BE2C (cell line): ENCODE data around the gene SUCLG1.

ENCODE experiments used
- DNase-seq: peaks from one replicate; pipeline ENCODE4 v3.0.0-alpha.2; 2020
- H3K27me3 ChIP-seq: fragments of 250-450 bp; sonication (Bioruptor Pico); 2 replicates; pipeline ENCODE4 v1.5.1; 2020; ENCODE audit warnings: mild to moderate bottlenecking
- H3K36me3 ChIP-seq: fragments of 250-450 bp; sonication (Bioruptor Pico); 2 replicates; pipeline ENCODE4 v1.5.1; 2020; ENCODE audit warnings: mild to moderate bottlenecking
- H3K4me1 ChIP-seq: fragments of 250-450 bp; sonication (Bioruptor Pico); 2 replicates; pipeline ENCODE4 v1.5.1; 2020
- H3K4me3 ChIP-seq: 2 replicates; pipeline ENCODE4 v1.5.1; 2011; ENCODE audit warnings: low read depth, low read length
- H3K9me3 ChIP-seq: fragments of 250-450 bp; sonication (Bioruptor Pico); 2 replicates; pipeline ENCODE4 v1.5.1; 2020
- CTCF ChIP-seq: IDR thresholded peaks from 2 replicates; pipeline ENCODE4 v1.5.1; 2012; ENCODE audit warnings: mild to moderate bottlenecking, low read depth, low read length

SUCLG1 gene

DNA sequence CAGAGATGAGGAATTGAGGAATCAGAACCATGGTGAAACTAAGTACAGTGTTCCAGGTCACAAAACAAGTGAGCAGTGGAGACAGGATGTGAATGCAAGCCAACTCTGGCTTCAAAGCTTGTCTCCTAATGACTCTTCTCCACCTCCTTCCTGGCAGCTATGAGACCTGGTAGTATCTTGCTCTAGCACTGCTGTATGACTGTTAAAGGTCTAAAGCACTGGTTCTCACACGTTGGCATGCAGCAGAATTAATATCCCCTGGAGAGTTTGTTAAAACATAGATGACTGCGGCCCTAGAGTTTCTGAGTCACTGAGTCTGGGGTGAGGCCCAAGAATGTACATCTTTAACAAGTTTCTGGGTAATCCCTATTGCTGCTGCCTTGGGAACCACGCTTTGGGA, 63.3 kb downstream of the SUCLG1 start:
- no peak for DNase-seq
- Histone ChIP-seq H3K4me3 (no peak overlapping the region), H3K27me3 (no peaks in the 10 kb centered on the region), H3K36me3 (no peaks in the 10 kb centered on the region), H3K4me1 (no peaks in the 10 kb centered on the region), H3K9me3 (no peaks in the 10 kb centered on the region)
- TF ChIP-seq CTCF = no peak

- TF ChIP-seq CTCF = no peak
- Histone ChIP-seq H3K27me3 (no peaks in the 10 kb centered on the region), H3K36me3 (no peaks in the 10 kb centered on the region), H3K4me3 (no peak overlapping the region), H3K4me1 (no peaks in the 10 kb centered on the region), H3K9me3 (no peaks in the 10 kb centered on the region)
- DNase-seq = no peak
Measured at GRCh38 chr2:84394628-84395027, 64.5 kb downstream of the SUCLG1 start.

DNA sequence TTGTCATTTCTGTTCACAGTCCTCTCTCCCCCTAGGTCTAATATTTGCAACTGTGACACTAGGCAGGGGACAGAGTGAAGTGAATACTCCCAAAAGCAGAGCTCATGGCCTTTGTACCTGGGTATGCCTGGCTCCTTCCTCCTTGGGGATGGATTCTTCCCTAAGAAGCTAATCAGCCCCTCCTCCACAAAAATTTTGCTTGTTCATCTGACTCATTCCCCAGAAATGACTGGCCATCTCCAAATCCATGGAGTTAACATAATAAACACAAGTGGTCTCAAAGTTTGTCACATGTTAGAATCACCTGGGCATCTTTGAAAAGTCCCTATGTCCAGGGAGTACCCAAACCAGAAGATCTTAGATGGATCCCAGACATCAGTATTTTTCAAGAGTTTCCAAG, 65.3 kb downstream of the SUCLG1 start:
- no peak overlapping the region for H3K4me3 ChIP-seq
- no peaks in the 10 kb centered on the region for H3K36me3 ChIP-seq
- H3K9me3 ChIP-seq = no peaks in the 10 kb centered on the region
- no peak for TF ChIP-seq CTCF
- H3K4me1 ChIP-seq = no peaks in the 10 kb centered on the region
- no peaks in the 10 kb centered on the region for H3K27me3 ChIP-seq
- no peak for DNase-seq

DNA sequence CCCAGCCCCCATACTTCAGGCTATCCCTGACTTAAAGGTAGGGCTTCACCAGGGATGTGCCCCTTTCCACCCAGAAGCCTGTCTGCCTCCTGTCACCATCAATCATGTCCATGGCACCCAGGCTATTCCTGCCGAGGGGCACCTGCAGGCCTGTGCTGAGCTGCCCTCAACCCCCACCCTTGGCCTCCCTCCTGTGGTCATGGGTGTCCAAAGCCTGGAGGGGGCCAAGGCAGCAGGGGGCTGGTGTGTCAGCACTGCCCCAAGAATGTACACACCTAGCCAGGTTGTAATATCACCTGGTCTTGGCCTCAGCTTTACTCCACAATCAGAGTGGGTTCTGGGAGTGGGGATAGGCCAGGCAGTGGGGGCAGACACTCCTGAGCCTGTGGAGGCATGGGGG, 69.3 kb downstream of the SUCLG1 start:
- H3K4me1 ChIP-seq = no peaks in the 10 kb centered on the region
- no peak for DNase-seq
- no peak for TF ChIP-seq CTCF
- no peaks in the 10 kb centered on the region for H3K9me3 ChIP-seq
- no peaks in the 10 kb centered on the region for H3K36me3 ChIP-seq
- H3K4me3 ChIP-seq = no peak overlapping the region
- H3K27me3 ChIP-seq = no peaks in the 10 kb centered on the region

- Histone ChIP-seq H3K36me3 (no peaks in the 10 kb centered on the region), H3K9me3 (no peaks in the 10 kb centered on the region), H3K4me1 (no peaks in the 10 kb centered on the region), H3K27me3 (no peaks in the 10 kb centered on the region), H3K4me3 (no peak overlapping the region)
- no peak for DNase-seq
- no peak for TF ChIP-seq CTCF
Measured at GRCh38 chr2:84388921-84389490, 70.1 kb downstream of the SUCLG1 start.

- Histone ChIP-seq H3K9me3 (no peaks in the 10 kb centered on the region), H3K4me1 (no peaks in the 10 kb centered on the region), H3K36me3 (no peaks in the 10 kb centered on the region), H3K27me3 (no peaks in the 10 kb centered on the region), H3K4me3 (no peak overlapping the region)
- DNase-seq = no peak
- TF ChIP-seq CTCF = no peak
Measured at GRCh38 chr2:84388133-84388532, 70.9 kb downstream of the SUCLG1 start.
